NOMO-1 treated with dmso at 0.1 percent for 144 hours (cell line): ENCODE results near the gene TES.

Experiments used
- DNase-seq: peaks from one replicate; lab custom pipeline; 2025; ENCODE audit not compliant: unreplicated experiment; lab: John Stamatoyannopoulos, UW

TES gene

GRCh38 chr7:116193329-116194087 lies 16.8 kb upstream of the TES start:
- DNase-seq, result no peak

- no peak for DNase-seq
These were observed 16.2 kb upstream of the TES start for GRCh38 chr7:116194115-116194514.

DNA sequence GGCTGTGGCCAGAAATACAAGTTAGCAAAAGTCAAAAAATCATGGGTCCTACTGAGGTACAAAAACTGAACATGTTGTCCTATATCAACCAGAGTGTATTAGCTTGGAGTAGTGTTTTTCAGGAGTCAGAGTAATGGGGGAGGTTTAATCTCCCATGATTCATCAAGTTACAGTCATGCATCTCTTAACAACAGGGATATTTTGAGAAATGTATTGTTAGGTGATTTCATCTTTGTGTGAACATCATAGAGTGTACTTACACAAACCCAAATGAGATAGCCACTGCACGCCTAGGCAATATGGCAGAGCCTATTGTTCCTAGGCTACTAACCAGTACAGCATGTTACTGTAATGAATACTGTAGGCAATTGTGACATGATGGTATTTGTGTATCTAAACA lies 14.9 kb upstream of the TES start:
- DNase-seq, result no peak

GRCh38 chr7:116196947-116197346 lies 13.4 kb upstream of the TES start:
- DNase-seq, result no peak

GRCh38 chr7:116197360-116197759 lies 13.0 kb upstream of the TES start:
- no peak for DNase-seq

GRCh38 chr7:116198748-116199410 lies 11.5 kb upstream of the TES start:
- DNase-seq, result no peak

DNA sequence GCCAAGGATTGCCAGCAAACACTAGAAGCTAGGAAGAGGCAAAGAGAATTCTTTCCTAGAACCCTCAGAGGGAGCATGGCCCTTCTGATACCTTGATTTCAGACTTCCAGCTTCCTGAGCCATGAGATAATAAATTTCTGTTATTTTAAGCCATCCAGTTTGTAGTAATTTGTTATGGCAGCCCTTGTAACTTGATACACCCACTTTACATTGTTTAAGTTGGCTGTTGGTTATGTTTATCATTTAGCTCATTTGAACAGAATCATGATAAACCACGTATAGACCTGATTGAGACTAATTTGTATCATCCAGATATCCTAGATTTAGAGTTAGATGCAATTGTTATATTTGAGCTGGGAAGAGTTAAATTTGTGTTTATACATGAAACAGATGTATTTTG lies 9.4 kb upstream of the TES start:
- DNase-seq, result no peak

DNA sequence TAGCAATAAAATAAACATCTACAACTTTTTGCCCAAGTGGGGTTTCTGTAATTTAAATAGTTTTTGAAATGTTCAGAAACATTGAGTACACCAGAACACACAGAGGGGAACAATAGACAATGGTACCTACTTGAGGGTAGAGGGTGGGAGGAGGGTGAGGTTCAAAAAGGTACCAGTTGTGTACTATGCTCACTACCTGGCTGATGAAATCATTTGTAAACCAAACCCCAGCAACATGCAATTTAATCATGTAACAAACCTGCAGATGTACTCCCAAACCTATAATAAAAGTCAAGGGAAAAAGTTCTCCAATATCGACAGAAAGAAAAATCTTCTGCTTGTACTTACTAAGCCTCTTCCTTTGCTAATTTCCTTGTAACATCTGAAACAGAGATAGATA lies 4.2 kb upstream of the TES start:
- DNase-seq, result no peak

DNA sequence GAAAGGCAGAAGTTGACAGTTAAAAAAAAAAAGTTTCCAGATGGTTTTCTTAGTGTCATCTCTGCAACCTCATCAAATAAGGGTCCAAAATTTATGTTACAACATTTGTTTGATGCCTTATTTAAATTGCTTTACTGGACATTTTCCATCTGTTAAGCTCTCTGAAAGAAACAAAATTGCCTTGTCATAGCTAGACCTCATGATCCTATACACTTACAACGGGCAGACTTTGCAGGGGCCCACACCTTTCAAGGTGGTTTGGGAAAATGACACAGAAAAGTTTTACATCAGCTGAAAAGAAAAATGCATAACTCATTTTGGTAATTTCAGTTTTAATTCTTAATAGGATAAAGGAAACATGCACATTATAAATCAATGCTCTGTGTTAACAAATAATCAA lies 1.4 kb upstream of the TES start:
- DNase-seq, result no peak

DNA sequence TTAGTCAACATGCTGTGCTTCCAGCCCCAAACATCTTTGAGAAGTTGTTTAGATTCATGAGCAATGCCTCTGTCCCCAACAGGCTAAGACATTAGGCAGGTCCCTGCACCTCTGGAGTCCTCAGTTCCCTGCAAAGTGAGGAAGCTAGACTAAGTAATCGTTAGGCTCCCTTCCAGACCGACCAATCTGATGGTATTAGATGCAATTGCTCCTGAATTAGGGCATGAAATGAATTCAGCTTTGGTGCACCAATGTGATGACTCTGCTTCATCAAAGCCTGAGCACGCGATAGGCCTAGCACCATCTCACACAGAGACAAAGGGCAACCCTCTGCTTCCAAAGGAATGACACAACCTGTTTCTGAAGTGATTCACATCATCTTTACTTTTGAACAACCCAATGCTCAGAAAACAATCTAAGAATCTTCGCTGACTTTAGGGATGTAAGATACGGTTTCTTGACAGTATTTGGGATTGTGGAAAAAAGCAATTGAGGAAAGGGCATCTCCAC lies 723 bp upstream of the TES start:
- DNase-seq, result no peak

GRCh38 chr7:116211006-116211912 lies 920 bp downstream of the TES start:
- peak; percentile 36 for DNase-seq

GRCh38 chr7:116211913-116212596 lies 1.7 kb downstream of the TES start:
- no peak for DNase-seq

- no peak for DNase-seq
These were observed 2.5 kb downstream of the TES start for GRCh38 chr7:116212869-116213268.

GRCh38 chr7:116213361-116214130 lies 3.2 kb downstream of the TES start:
- no peak for DNase-seq

DNA sequence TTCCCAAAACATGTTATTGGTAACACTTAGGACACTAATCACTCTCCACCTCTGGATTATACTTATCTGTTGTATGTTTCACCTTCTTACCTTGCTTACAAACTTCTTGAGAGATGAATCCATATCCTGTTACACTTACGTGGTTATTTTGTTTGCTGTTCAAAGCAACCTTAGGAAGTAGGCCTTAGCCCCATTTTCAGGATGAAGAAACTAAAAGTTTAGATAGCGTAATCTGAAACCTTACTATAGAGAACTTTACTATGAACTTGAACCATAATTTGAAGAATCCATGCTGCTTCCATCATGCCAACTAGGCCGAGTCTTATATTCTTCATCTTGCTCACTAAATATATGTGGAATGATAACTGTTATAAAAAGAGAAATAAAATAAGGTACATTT lies 4.6 kb downstream of the TES start:
- DNase-seq, result no peak

DNA sequence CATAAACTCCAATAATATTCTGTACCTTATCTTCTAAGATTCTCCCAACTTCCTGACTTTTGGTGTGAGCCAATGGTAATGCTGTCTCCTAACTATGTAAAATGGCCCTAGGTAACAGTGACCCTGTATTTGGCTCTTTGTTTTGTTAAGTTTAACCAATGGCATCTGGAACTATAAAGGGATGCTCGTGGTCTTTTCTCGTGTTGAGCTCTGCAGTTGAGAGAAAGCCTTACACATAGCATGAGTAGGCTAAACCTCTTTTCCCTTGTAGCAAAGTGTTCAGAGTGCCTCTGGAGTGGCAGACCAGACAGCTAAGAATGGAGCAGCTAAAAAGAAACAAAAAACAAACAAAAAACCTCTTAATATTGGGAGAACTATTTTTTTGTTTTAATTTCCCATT lies 5.2 kb downstream of the TES start:
- DNase-seq, result no peak

GRCh38 chr7:116216956-116217571 lies 6.7 kb downstream of the TES start:
- no peak for DNase-seq

DNA sequence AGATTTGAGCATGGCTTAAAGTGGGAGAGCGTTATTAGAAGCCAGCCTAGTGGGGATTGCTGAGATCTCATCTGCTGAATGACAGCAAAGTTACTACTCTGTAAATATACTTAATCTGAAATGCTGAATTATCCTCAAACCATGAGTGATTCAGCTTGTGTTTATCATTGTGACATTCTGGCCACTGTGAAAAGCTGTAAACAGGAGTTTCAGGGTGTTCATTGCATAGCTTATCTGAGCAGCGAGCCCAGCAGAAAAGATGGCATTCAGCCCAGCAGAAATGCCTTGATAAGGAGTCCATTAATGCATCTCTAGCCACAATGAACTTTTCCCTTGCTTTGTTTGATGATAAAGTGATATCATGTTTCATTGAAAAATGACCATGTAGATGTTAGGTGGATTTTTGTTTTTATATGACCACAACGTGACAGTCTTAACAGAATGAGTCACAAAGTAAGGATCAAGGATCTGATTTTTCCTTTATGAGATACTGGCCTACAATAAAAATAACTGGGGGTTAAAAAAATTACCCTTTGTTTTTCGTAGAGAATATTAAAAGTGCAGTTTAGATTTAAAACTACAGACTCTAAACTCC lies 7.8 kb downstream of the TES start:
- no peak for DNase-seq

- DNase-seq, result no peak
These were observed 8.4 kb downstream of the TES start for GRCh38 chr7:116218747-116219146.
